Measurements from ENCODE around the gene F10.

- no peak for TF ChIP-seq YY1 (IDR thresholded peaks at IDR 0.05; ENCODE audit: insufficient read depth, insufficient read length)
- no peak for TF ChIP-seq ZNF274 (IDR thresholded peaks at IDR 0.05; ENCODE audit: low read depth, low read length)
These were observed 26.4 kb upstream of the F10 start for GRCh38 chr13:113096052-113096744.

Measured in NT2/D1 (cell line).